ENCODE data around the gene HMGCS2.
A peak's percentile ranks its signal among the peaks of the same experiment; 100 is the strongest.
"Not testable (repeated sequence)": the region's sequence is repeated elsewhere in the genome, so short reads cannot be mapped to it uniquely, and the experiment has no call there.

Gene HMGCS2

DNA sequence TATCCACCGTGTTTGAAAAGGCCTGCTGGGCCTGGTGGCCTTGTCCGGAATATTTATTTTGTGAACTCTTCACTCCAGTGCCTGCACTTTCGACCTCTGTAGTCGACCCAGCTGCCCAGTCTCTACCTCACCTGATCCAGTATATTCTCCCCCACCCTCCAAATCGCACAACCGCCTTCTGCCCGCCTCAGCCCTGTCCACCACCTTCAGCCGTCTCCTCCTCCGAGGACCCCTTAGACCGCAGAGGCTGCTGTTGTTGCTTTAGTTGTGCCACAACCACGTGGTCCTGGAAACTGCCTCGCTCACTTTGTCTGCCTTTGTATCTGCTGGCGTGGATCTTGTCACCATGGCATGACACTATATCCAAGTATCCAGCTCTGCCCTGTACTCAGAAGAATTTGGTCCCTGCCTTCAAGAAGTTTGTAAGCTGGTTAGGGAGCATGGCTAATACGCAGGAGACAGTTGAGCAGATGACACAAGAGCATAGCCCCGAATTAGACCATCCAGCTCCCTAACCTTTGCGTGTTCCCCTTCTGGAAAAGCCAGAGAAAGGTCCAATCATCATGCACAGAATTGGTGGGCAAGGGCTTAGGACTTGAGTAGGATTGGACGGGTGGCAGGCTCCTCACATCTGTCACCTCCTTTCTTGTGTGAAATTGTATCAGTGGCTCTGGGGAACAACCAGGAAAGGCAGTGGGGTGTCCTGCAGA, 55.5 kb downstream of the HMGCS2 start:
- peaks cover 23% of the 10 kb centered on the region for H3K4me1 ChIP-seq (ENCODE audit: insufficient read depth, low read length, severe bottlenecking)
- H3K79me2 ChIP-seq (ENCODE audit: insufficient read depth, low read length), result peaks cover 41% of the 10 kb centered on the region
- peak overlapping the region; percentile 67 for H3K27ac ChIP-seq (ENCODE audit: low read depth, low read length, poor library complexity, severe bottlenecking)
- no peak overlapping the region for H2AFZ ChIP-seq (ENCODE audit: low read length)
- H3K4me3 ChIP-seq (ENCODE audit: low read depth, low read length, poor library complexity, severe bottlenecking), result peak overlapping the region; percentile 98
- H3F3A ChIP-seq (ENCODE audit: insufficient read depth, low read length), result no peaks in the 10 kb centered on the region
- no peaks in the 10 kb centered on the region for H3K9me3 ChIP-seq (ENCODE audit: low read length)
- TF ChIP-seq CTCF (IDR thresholded peaks at IDR 0.05; ENCODE audit: low read length) (no peak), EZH2 (IDR thresholded peaks at IDR 0.05; ENCODE audit: borderline replicate concordance, low read length) (no peak)
- no peaks in the 10 kb centered on the region for H4K20me1 ChIP-seq (ENCODE audit: insufficient read depth, low read length)
- peak overlapping the region; percentile 93 for H3K9ac ChIP-seq (ENCODE audit: low read length)
- H3K36me3 ChIP-seq (ENCODE audit: insufficient read depth, low read length), result no peaks in the 10 kb centered on the region
- H3K4me2 ChIP-seq (ENCODE audit: low read length), result peak overlapping the region; percentile 90
- H3K9me2 ChIP-seq (ENCODE audit: low read depth, low read length), result no peaks in the 10 kb centered on the region
- H3K27me3 ChIP-seq (ENCODE audit: insufficient read depth, low read length), result no peaks in the 10 kb centered on the region

GRCh38 chr1:119712342-119713038, 56.2 kb downstream of the HMGCS2 start:
- H3K4me3 ChIP-seq (ENCODE audit: low read depth, low read length, poor library complexity, severe bottlenecking), result peak overlapping the region; percentile 98
- H3K9ac ChIP-seq (ENCODE audit: low read length), result peak overlapping the region; percentile 93
- no peaks in the 10 kb centered on the region for H3F3A ChIP-seq (ENCODE audit: insufficient read depth, low read length)
- no peaks in the 10 kb centered on the region for H3K36me3 ChIP-seq (ENCODE audit: insufficient read depth, low read length)
- H4K20me1 ChIP-seq (ENCODE audit: insufficient read depth, low read length), result no peaks in the 10 kb centered on the region
- H3K9me3 ChIP-seq (ENCODE audit: low read length), result no peaks in the 10 kb centered on the region
- peaks cover 23% of the 10 kb centered on the region for H3K4me1 ChIP-seq (ENCODE audit: insufficient read depth, low read length, severe bottlenecking)
- peak overlapping the region; percentile 67 for H3K27ac ChIP-seq (ENCODE audit: low read depth, low read length, poor library complexity, severe bottlenecking)
- H3K4me2 ChIP-seq (ENCODE audit: low read length), result peak overlapping the region; percentile 90
- no peaks in the 10 kb centered on the region for H3K27me3 ChIP-seq (ENCODE audit: insufficient read depth, low read length)
- no peak overlapping the region for H2AFZ ChIP-seq (ENCODE audit: low read length)
- H3K9me2 ChIP-seq (ENCODE audit: low read depth, low read length), result no peaks in the 10 kb centered on the region
- TF ChIP-seq EZH2 (IDR thresholded peaks at IDR 0.05; ENCODE audit: borderline replicate concordance, low read length) (no peak), CTCF (IDR thresholded peaks at IDR 0.05; ENCODE audit: low read length) (no peak)
- peaks cover 34% of the 10 kb centered on the region for H3K79me2 ChIP-seq (ENCODE audit: insufficient read depth, low read length)

DNA sequence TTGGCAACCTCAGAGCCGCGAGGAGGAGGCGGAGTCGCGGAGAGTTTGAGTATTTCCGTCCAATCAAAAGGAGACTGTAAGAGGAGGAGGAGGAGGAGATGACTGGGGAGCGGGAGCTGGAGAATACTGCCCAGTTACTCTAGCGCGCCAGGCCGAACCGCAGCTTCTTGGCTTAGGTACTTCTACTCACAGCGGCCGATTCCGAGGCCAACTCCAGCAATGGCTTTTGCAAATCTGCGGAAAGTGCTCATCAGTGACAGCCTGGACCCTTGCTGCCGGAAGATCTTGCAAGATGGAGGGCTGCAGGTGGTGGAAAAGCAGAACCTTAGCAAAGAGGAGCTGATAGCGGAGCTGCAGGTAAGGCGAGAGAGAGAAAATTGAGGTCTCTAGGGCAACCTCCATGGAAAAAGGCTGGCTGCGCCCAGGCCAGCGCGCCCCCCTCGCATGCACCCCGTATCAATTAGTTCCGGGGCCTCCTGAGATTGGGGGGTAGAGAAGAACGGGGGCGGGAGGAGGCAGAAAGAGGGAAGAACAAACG, 56.8 kb downstream of the HMGCS2 start, which contains the start of gene PHGDH:
Gene PHGDH, plus strand, starts transcription at position 131 of the 538 bp plus-strand sequence. Its CDS starts 89 bp downstream, at position 220.
- H3F3A ChIP-seq (ENCODE audit: insufficient read depth, low read length), result no peaks in the 10 kb centered on the region
- no peaks in the 10 kb centered on the region for H3K9me3 ChIP-seq (ENCODE audit: low read length)
- no peak for TF ChIP-seq CTCF (IDR thresholded peaks at IDR 0.05; ENCODE audit: low read length)
- H2AFZ ChIP-seq (ENCODE audit: low read length), result peak within 1 kb of the TSS; percentile 58; the same call in 1 of the 2 replicates
- H3K9me2 ChIP-seq (ENCODE audit: low read depth, low read length), result no peaks in the 10 kb centered on the region
- peaks cover 30% of the 10 kb centered on the region for H3K79me2 ChIP-seq (ENCODE audit: insufficient read depth, low read length)
- H4K20me1 ChIP-seq (ENCODE audit: insufficient read depth, low read length), result no peaks in the 10 kb centered on the region
- H3K9ac ChIP-seq (ENCODE audit: low read length), result peak within 1 kb of the TSS; percentile 93
- peak within 1 kb of the TSS; percentile 98 for H3K4me3 ChIP-seq (ENCODE audit: low read depth, low read length, poor library complexity, severe bottlenecking)
- H3K27ac ChIP-seq (ENCODE audit: low read depth, low read length, poor library complexity, severe bottlenecking), result peak within 1 kb of the TSS; percentile 67
- peak within 1 kb of the TSS; percentile 90 for H3K4me2 ChIP-seq (ENCODE audit: low read length)
- no peaks in the 10 kb centered on the region for H3K27me3 ChIP-seq (ENCODE audit: insufficient read depth, low read length)
- no peaks in the 10 kb centered on the region for H3K36me3 ChIP-seq (ENCODE audit: insufficient read depth, low read length)
- H3K4me1 ChIP-seq (ENCODE audit: insufficient read depth, low read length, severe bottlenecking), result peaks cover 23% of the 10 kb centered on the region

GRCh38 chr1:119711356-119711803, 57.3 kb downstream of the HMGCS2 start:
- Histone ChIP-seq H3K4me2 (ENCODE audit: low read length) (peak overlapping the region; percentile 90), H3K4me3 (ENCODE audit: low read depth, low read length, poor library complexity, severe bottlenecking) (peak overlapping the region; percentile 98), H3K79me2 (ENCODE audit: insufficient read depth, low read length) (peaks cover 25% of the 10 kb centered on the region), H3K9ac (ENCODE audit: low read length) (peak overlapping the region; percentile 93), H3K4me1 (ENCODE audit: insufficient read depth, low read length, severe bottlenecking) (peaks cover 23% of the 10 kb centered on the region), H2AFZ (ENCODE audit: low read length) (0 out of 2 replicates have a peak overlapping the region, but pooled peaks have one; percentile 40)
- not testable (repeated sequence) for H4K20me1 ChIP-seq (ENCODE audit: insufficient read depth, low read length); H3K9me3 ChIP-seq (ENCODE audit: low read length); H3K27ac ChIP-seq (ENCODE audit: low read depth, low read length, poor library complexity, severe bottlenecking); H3F3A ChIP-seq (ENCODE audit: insufficient read depth, low read length); H3K27me3 ChIP-seq (ENCODE audit: insufficient read depth, low read length); H3K9me2 ChIP-seq (ENCODE audit: low read depth, low read length); H3K36me3 ChIP-seq (ENCODE audit: insufficient read depth, low read length)

DNA sequence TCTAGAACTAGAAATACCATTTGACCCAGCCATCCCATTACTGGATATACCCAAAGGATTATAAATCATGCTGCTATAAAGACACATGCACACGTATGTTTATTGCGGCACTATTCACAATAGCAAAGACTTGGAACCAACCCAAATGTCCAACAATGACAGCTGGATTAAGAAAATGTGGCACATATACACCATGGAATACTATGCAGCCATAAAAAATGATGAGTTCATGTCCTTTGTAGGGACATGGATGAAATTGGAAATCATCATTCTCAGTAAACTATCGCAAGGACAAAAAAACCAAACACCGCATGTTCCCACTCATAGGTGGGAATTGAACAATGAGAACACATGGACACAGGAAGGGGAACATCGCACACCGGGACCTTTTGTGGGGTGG, 62.1 kb downstream of the HMGCS2 start:
- not testable (repeated sequence) for H3K27ac ChIP-seq (ENCODE audit: low read depth, low read length, poor library complexity, severe bottlenecking); H3K4me1 ChIP-seq (ENCODE audit: insufficient read depth, low read length, severe bottlenecking); H3K9me2 ChIP-seq (ENCODE audit: low read depth, low read length); H3K9ac ChIP-seq (ENCODE audit: low read length); H4K20me1 ChIP-seq (ENCODE audit: insufficient read depth, low read length); H3K27me3 ChIP-seq (ENCODE audit: insufficient read depth, low read length); H3K9me3 ChIP-seq (ENCODE audit: low read length); H2AFZ ChIP-seq (ENCODE audit: low read length); H3K4me3 ChIP-seq (ENCODE audit: low read depth, low read length, poor library complexity, severe bottlenecking); H3F3A ChIP-seq (ENCODE audit: insufficient read depth, low read length); H3K4me2 ChIP-seq (ENCODE audit: low read length); H3K36me3 ChIP-seq (ENCODE audit: insufficient read depth, low read length); H3K79me2 ChIP-seq (ENCODE audit: insufficient read depth, low read length)

Data from OCI-LY1 (cell line).